Adipocyte (in vitro differentiated cells): ENCODE measurements around the gene SPAG6.

Experiments
- DNase-seq: peaks from one replicate; pipeline ENCODE4 v3.0.0-alpha.2; 2015; ENCODE audit warnings: low read depth
- H3K27me3 ChIP-seq: replicated peaks from 2 replicates; pipeline ENCODE4 v1.7.0; 2013; ENCODE audit warnings: mild to moderate bottlenecking, low read length, moderate library complexity; ENCODE audit not compliant: control insufficient read depth, insufficient read depth
- H3K36me3 ChIP-seq: 2 replicates; pipeline ENCODE4 v1.7.0; 2013; ENCODE audit warnings: low read length, mild to moderate bottlenecking, moderate library complexity; ENCODE audit not compliant: control insufficient read depth, insufficient read depth, severe bottlenecking
- H3K4me1 ChIP-seq: 2 replicates; pipeline ENCODE4 v1.7.0; 2013; ENCODE audit warnings: mild to moderate bottlenecking, low read length, moderate library complexity; ENCODE audit not compliant: control insufficient read depth, insufficient read depth
- H3K4me3 ChIP-seq: 2 replicates; pipeline ENCODE4 v1.7.0; 2013; ENCODE audit warnings: mild to moderate bottlenecking, low read length, moderate library complexity
- H3K9ac ChIP-seq: 2 replicates; pipeline ENCODE4 v1.7.0; 2013; ENCODE audit warnings: mild to moderate bottlenecking, low read length, moderate library complexity
- H3K9me3 ChIP-seq: 2 replicates; pipeline ENCODE4 v1.7.0; 2013; ENCODE audit warnings: mild to moderate bottlenecking, low read length, moderate library complexity; ENCODE audit not compliant: control insufficient read depth

SPAG6 gene

GRCh38 chr10:22316286-22317075, 28.8 kb upstream of the SPAG6 start, which contains the start of gene COMMD3:
Gene COMMD3 (plus strand): TSS chr10:22316388. CDS start chr10:22316418, 30 bp downstream.
- peaks cover 25% of the 10 kb centered on the region for H3K4me1 ChIP-seq
- peak; percentile 97 for DNase-seq
- H3K9me3 ChIP-seq: no peaks in the 10 kb centered on the region
- no peaks in the 10 kb centered on the region for H3K27me3 ChIP-seq
- peak within 1 kb of the TSS; percentile 98 for H3K9ac ChIP-seq
- H3K36me3 ChIP-seq: no peaks in the 10 kb centered on the region
- H3K4me3 ChIP-seq: peak within 1 kb of the TSS; percentile 97

- Histone ChIP-seq H3K9me3 (no peaks in the 10 kb centered on the region), H3K4me1 (peaks cover 25% of the 10 kb centered on the region), H3K27me3 (no peaks in the 10 kb centered on the region), H3K36me3 (no peaks in the 10 kb centered on the region), H3K4me3 (peak overlapping the region; percentile 97), H3K9ac (peak overlapping the region; percentile 98)
- DNase-seq: peak; percentile 56
Measured at GRCh38 chr10:22317076-22317370, 28.3 kb upstream of the SPAG6 start.

GRCh38 chr10:22317771-22318565, 27.3 kb upstream of the SPAG6 start:
- Histone ChIP-seq H3K36me3 (no peaks in the 10 kb centered on the region), H3K9me3 (no peaks in the 10 kb centered on the region), H3K4me1 (peaks cover 30% of the 10 kb centered on the region), H3K4me3 (peak overlapping the region; percentile 97), H3K9ac (peak overlapping the region; percentile 98), H3K27me3 (no peaks in the 10 kb centered on the region)
- no peak for DNase-seq

- no peak for DNase-seq
- Histone ChIP-seq H3K9me3 (no peaks in the 10 kb centered on the region), H3K27me3 (no peaks in the 10 kb centered on the region), H3K9ac (no peak overlapping the region), H3K4me3 (no peak overlapping the region), H3K4me1 (peaks cover 38% of the 10 kb centered on the region), H3K36me3 (no peaks in the 10 kb centered on the region)
Measured at GRCh38 chr10:22318772-22319171, 26.5 kb upstream of the SPAG6 start.

- no peak for DNase-seq
- Histone ChIP-seq H3K36me3 (no peaks in the 10 kb centered on the region), H3K4me3 (peak overlapping the region; percentile 81), H3K27me3 (no peaks in the 10 kb centered on the region), H3K9me3 (no peaks in the 10 kb centered on the region), H3K9ac (peak overlapping the region; percentile 85), H3K4me1 (peaks cover 44% of the 10 kb centered on the region)
Measured at GRCh38 chr10:22319547-22319979, 25.7 kb upstream of the SPAG6 start.

GRCh38 chr10:22319980-22320558, 25.2 kb upstream of the SPAG6 start:
- H3K9ac ChIP-seq: peak overlapping the region; percentile 85
- H3K27me3 ChIP-seq: no peaks in the 10 kb centered on the region
- H3K4me3 ChIP-seq: peak overlapping the region; percentile 81
- no peak for DNase-seq
- no peaks in the 10 kb centered on the region for H3K9me3 ChIP-seq
- H3K36me3 ChIP-seq: no peaks in the 10 kb centered on the region
- peaks cover 46% of the 10 kb centered on the region for H3K4me1 ChIP-seq

- H3K36me3 ChIP-seq: no peaks in the 10 kb centered on the region
- H3K27me3 ChIP-seq: no peaks in the 10 kb centered on the region
- peaks cover 41% of the 10 kb centered on the region for H3K4me1 ChIP-seq
- H3K9me3 ChIP-seq: no peaks in the 10 kb centered on the region
- peak within 1 kb of the TSS; percentile 93 for H3K4me3 ChIP-seq
- DNase-seq: peak; percentile 91
- H3K9ac ChIP-seq: peak within 1 kb of the TSS; percentile 93
Measured at GRCh38 chr10:22320591-22321155, 24.6 kb upstream of the SPAG6 start, which contains the start of gene BMI1. Gene BMI1 (plus strand): TSS chr10:22321099. CDS start chr10:22326450, 5,351 bp downstream.

- no peaks in the 10 kb centered on the region for H3K9me3 ChIP-seq
- H3K27me3 ChIP-seq: no peaks in the 10 kb centered on the region
- no peaks in the 10 kb centered on the region for H3K36me3 ChIP-seq
- H3K4me3 ChIP-seq: peak overlapping the region; percentile 87
- H3K9ac ChIP-seq: peak overlapping the region; percentile 93
- peaks cover 45% of the 10 kb centered on the region for H3K4me1 ChIP-seq
- DNase-seq: peak; percentile 85
Measured at GRCh38 chr10:22321156-22321923, 24.0 kb upstream of the SPAG6 start.

GRCh38 chr10:22321924-22322640, 23.2 kb upstream of the SPAG6 start:
- H3K4me1 ChIP-seq: peaks cover 49% of the 10 kb centered on the region
- no peaks in the 10 kb centered on the region for H3K27me3 ChIP-seq
- no peaks in the 10 kb centered on the region for H3K9me3 ChIP-seq
- peak overlapping the region; percentile 88 for H3K9ac ChIP-seq
- H3K4me3 ChIP-seq: peak overlapping the region; percentile 93
- H3K36me3 ChIP-seq: peaks cover 5% of the 10 kb centered on the region
- peak; percentile 63 for DNase-seq

GRCh38 chr10:22322641-22323160, 22.6 kb upstream of the SPAG6 start:
- Histone ChIP-seq H3K27me3 (no peaks in the 10 kb centered on the region), H3K9me3 (no peaks in the 10 kb centered on the region), H3K9ac (peak overlapping the region; percentile 88), H3K4me3 (peak overlapping the region; percentile 93), H3K36me3 (peaks cover 10% of the 10 kb centered on the region), H3K4me1 (peaks cover 43% of the 10 kb centered on the region)
- DNase-seq: no peak
